Type B pancreatic cell (in vitro differentiated cells): ENCODE data around the gene ATP13A4. TPM values are rescaled to one million over a fixed set of nuclear protein-coding genes. Genes with fewer than 3 reads are reported as not detected.

Experiments
- DNase-seq: peaks from one replicate; pipeline ENCODE4 v3.0.0; 2021; ENCODE audit warnings: mixed read lengths; ENCODE audit not compliant: unreplicated experiment; ENCODE audit errors: extremely low spot score
- H3K27ac Mint-ChIP-seq: 2 replicates; pipeline ENCODE4 v1.8.0; 2021; ENCODE audit warnings: mild to moderate bottlenecking, mixed read lengths
- H3K27me3 Mint-ChIP-seq: 2 replicates; pipeline ENCODE4 v1.8.0; 2021; ENCODE audit warnings: mixed read lengths
- H3K36me3 Mint-ChIP-seq: 2 replicates; pipeline ENCODE4 v1.8.0; 2021; ENCODE audit warnings: mixed read lengths
- H3K4me1 Mint-ChIP-seq: one replicate; pipeline ENCODE4 v1.8.0; 2021; ENCODE audit warnings: mixed read lengths; ENCODE audit not compliant: unreplicated experiment
- H3K4me3 Mint-ChIP-seq: 2 replicates; pipeline ENCODE4 v1.8.0; 2021; ENCODE audit warnings: mild to moderate bottlenecking, mixed read lengths
- H3K9me3 Mint-ChIP-seq: 2 replicates; pipeline ENCODE4 v1.8.0; 2021; ENCODE audit warnings: mixed read lengths
- long read RNA-seq: library from polyadenylated mRNA; unstranded; transcript quantifications from one replicate; pipeline ENCODE4 v2.0.0, GENCODE V29; 2020
- total RNA-seq: library from RNA; stranded (reverse); gene quantifications from 2 replicates; pipeline ENCODE4 v1.2.1, GENCODE V29; 2021; ENCODE audit warnings: low replicate concordance
- TF ChIP-seq, protein P1 (sequence below): fragments of 200-600 bp; sonication (generic); conservative IDR thresholded peaks from 2 replicates; pipeline ENCODE4 v1.5.0; 2021; ENCODE audit warnings: antibody characterized with exemption, mild to moderate bottlenecking

The ATP13A4 gene, protein sequence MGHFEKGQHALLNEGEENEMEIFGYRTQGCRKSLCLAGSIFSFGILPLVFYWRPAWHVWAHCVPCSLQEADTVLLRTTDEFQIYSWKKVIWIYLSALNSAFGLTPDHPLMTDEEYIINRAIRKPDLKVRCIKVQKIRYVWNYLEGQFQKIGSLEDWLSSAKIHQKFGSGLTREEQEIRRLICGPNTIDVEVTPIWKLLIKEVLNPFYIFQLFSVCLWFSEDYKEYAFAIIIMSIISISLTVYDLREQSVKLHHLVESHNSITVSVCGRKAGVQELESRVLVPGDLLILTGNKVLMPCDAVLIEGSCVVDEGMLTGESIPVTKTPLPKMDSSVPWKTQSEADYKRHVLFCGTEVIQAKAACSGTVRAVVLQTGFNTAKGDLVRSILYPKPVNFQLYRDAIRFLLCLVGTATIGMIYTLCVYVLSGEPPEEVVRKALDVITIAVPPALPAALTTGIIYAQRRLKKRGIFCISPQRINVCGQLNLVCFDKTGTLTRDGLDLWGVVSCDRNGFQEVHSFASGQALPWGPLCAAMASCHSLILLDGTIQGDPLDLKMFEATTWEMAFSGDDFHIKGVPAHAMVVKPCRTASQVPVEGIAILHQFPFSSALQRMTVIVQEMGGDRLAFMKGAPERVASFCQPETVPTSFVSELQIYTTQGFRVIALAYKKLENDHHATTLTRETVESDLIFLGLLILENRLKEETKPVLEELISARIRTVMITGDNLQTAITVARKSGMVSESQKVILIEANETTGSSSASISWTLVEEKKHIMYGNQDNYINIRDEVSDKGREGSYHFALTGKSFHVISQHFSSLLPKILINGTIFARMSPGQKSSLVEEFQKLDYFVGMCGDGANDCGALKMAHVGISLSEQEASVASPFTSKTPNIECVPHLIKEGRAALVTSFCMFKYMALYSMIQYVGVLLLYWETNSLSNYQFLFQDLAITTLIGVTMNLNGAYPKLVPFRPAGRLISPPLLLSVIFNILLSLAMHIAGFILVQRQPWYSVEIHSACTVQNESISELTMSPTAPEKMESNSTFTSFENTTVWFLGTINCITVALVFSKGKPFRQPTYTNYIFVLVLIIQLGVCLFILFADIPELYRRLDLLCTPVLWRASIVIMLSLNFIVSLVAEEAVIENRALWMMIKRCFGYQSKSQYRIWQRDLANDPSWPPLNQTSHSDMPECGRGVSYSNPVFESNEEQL
- total RNA-seq, result 10.2 and 11.4 TPM in 2 replicates
- long read RNA-seq, full-length matches to known transcripts, result 8 of 12 reads
- long read RNA-seq, partial matches to known transcripts, result 1 of 12 reads
- long read RNA-seq, other reads (novel, unspliced or antisense), result 3 of 12 reads

DNA sequence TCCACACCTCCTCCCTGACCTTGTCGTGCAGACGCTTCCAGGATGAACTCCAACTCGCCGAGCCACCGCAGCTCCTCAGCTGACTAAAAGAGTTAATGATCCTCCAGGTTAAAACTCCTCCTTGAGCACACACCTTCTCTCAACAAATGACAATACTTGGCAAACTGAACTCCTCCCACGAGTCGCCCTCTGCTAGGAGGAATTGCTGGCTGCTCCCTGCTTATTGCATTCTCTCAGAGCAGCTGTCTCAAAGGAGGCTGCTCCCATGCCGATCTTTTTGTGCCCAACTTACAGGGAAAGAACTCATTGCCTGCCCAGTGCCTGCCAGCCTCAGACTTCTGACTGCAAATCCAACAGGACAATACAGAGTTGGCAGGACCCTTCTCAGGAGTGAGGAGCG lies at the start of gene ATP13A4:
ATP13A4 (minus strand) TSS at position 85 of the 400 bp plus-strand sequence. CDS start 96 bp downstream, outside the sequence.
- peak within 1 kb of the TSS; percentile 89 for H3K4me3 Mint-ChIP-seq
- no peak for DNase-seq
- H3K27me3 Mint-ChIP-seq, result peaks cover 4% of the 10 kb centered on the region

DNA sequence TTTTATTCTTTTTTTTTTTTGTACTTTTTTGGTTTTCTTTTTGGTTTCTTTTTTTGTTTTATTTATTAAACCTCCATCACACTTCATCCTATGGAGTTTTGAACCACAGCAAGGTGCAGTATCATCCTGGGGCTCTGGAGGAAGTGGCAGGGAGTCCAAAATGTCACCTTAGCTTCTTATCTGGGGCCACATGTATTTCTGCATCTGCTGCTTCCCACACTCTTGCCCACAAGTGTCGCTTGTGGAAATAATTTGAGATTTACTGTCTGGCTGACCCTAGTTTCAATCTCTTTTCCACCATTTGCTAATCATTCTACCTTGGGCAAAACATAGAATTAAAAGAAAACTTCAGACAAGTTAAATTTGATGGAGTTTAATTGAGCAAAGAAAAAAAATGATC lies 44.7 kb upstream of the ATP13A4 start:
- Mint-ChIP-seq H3K9me3 (no peaks in the 10 kb centered on the region), H3K4me1 (peaks cover 20% of the 10 kb centered on the region), H3K27ac (no peak overlapping the region), H3K4me3 (no peak overlapping the region), H3K27me3 (no peaks in the 10 kb centered on the region), H3K36me3 (peaks cover 26% of the 10 kb centered on the region)
- DNase-seq, result no peak
- TF ChIP-seq, protein P1, sequence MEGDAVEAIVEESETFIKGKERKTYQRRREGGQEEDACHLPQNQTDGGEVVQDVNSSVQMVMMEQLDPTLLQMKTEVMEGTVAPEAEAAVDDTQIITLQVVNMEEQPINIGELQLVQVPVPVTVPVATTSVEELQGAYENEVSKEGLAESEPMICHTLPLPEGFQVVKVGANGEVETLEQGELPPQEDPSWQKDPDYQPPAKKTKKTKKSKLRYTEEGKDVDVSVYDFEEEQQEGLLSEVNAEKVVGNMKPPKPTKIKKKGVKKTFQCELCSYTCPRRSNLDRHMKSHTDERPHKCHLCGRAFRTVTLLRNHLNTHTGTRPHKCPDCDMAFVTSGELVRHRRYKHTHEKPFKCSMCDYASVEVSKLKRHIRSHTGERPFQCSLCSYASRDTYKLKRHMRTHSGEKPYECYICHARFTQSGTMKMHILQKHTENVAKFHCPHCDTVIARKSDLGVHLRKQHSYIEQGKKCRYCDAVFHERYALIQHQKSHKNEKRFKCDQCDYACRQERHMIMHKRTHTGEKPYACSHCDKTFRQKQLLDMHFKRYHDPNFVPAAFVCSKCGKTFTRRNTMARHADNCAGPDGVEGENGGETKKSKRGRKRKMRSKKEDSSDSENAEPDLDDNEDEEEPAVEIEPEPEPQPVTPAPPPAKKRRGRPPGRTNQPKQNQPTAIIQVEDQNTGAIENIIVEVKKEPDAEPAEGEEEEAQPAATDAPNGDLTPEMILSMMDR, result no peak

More for the DNA sequence above, at the start of gene ATP13A4:
- no peaks in the 10 kb centered on the region for H3K36me3 Mint-ChIP-seq
- peaks cover 9% of the 10 kb centered on the region for H3K4me1 Mint-ChIP-seq
- H3K27ac Mint-ChIP-seq, result peak within 1 kb of the TSS; percentile 93
- TF ChIP-seq, protein P1, result no peak
- no peaks in the 10 kb centered on the region for H3K9me3 Mint-ChIP-seq

DNA sequence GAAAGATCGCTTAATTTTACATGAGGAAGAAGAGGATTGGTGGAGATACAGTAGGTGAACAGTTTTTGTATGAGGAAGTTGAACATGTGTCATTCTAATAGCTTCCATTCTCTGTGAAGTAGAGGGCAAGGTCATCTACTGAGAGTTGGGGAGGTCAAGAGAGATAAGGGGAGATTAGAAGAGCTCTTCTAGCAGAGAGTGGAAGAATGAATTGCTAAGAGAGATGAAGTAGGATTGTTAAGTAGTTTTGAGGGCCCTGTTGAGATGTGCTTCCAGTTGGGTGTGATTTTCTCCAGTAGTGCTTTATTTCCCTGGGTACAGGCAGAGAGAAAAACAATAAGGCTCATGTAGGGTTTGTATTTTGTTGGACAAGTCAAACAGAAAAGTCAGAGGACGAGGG lies 43.5 kb upstream of the ATP13A4 start:
- peaks cover 24% of the 10 kb centered on the region for H3K4me1 Mint-ChIP-seq
- no peaks in the 10 kb centered on the region for H3K27me3 Mint-ChIP-seq
- no peaks in the 10 kb centered on the region for H3K9me3 Mint-ChIP-seq
- no peak overlapping the region for H3K27ac Mint-ChIP-seq
- DNase-seq, result no peak
- TF ChIP-seq, protein P1, result no peak
- H3K36me3 Mint-ChIP-seq, result peaks cover 23% of the 10 kb centered on the region
- H3K4me3 Mint-ChIP-seq, result no peak overlapping the region

DNA sequence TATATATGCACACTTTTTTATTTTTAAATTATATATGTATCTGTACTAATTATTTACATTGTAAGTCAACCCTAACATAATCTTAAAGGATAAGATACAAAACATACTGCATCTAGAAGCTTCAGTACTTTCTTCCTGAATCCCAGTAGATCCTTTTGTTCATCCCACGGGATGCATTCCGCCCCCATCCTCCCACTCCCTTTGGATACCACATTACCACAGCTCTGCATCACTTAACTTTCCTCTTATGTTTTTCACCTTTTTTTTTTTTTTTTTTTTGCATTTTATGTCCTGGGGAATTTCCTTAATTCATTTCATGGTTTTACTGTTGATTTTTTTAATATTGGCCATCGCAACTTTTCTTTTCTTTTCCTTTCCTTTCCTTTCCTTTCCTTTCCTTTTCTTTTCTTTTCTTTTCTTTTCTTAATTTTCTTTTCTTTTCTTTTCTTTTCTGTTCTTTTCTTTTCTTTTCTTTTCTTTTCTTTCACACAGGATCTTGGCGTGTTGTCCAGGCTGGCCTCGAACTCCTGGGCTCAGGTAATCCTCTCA lies 41.3 kb upstream of the ATP13A4 start:
- no peaks in the 10 kb centered on the region for H3K9me3 Mint-ChIP-seq
- H3K4me3 Mint-ChIP-seq, result peak overlapping the region; percentile 80

More for the DNA sequence above, 41.3 kb upstream of the ATP13A4 start:
- Mint-ChIP-seq H3K36me3 (peaks cover 18% of the 10 kb centered on the region), H3K4me1 (peaks cover 31% of the 10 kb centered on the region), H3K27me3 (no peaks in the 10 kb centered on the region), H3K27ac (peak overlapping the region; percentile 57)
- TF ChIP-seq, protein P1, result no peak
- DNase-seq, result no peak
